Measurements from ENCODE around the gene DYNLT4. TPM values are rescaled to one million over a fixed set of nuclear protein-coding genes. Genes with fewer than 3 reads are reported as not detected.

The DYNLT4 gene
- polyA plus RNA-seq, 1 donor (not counting 4 experiments of a cell fraction or from before 2014, with no cell fraction given), result not detected

GRCh38 chr1:44806025-44806703, 987 bp downstream of the DYNLT4 start:
- DNase-seq (ENCODE audit: low read depth, low spot score) (no peak), FAIRE-seq (no peak)
- H3K27me3 ChIP-seq (ENCODE audit: control insufficient read depth, extremely low read depth, insufficient read depth, low read length), result no peaks in the 10 kb centered on the region
- H3K4me2 ChIP-seq (ENCODE audit: control insufficient read depth, extremely low read depth, insufficient read depth, low read depth, low read length), result peak overlapping the region; percentile 81
- H3K27ac ChIP-seq (ENCODE audit: control insufficient read depth, insufficient read depth, low read length), result peak overlapping the region; percentile 95
- H3K9ac ChIP-seq (ENCODE audit: control insufficient read depth, extremely low read depth, insufficient read depth, low read length), result peak overlapping the region; percentile 78
- H3K9me1 ChIP-seq (ENCODE audit: control insufficient read depth, extremely low read depth, insufficient read depth, low read length), result no peaks in the 10 kb centered on the region
- H3K36me3 ChIP-seq (ENCODE audit: control insufficient read depth in 2 of 2, extremely low read depth in 1 of 2, insufficient read depth in 2 of 2, low read length in 2 of 2), result peaks cover 33 to 63% of the 10 kb centered on the region in 2 experiments
- dilution Hi-C loops (cut with MboI; ENCODE audit: extremely low pct_ligation_motif_present, low sequenced_read_pairs), result no loop called here
- no peak overlapping the region for H3K4me3 ChIP-seq (ENCODE audit: control insufficient read depth in 2 of 3, extremely low read depth in 1 of 3, insufficient read depth in 2 of 3, low read depth in 1 of 3, low read length in 3 of 3)
- H3K4me1 ChIP-seq (ENCODE audit: control insufficient read depth, extremely low read depth, insufficient read depth, low read length), result peaks cover 68% of the 10 kb centered on the region
- H3K79me2 ChIP-seq (ENCODE audit: control insufficient read depth, insufficient read depth, low read length), result peaks cover 33% of the 10 kb centered on the region
- H3K9me3 ChIP-seq (ENCODE audit: control insufficient read depth, low read depth, low read length), result no peaks in the 10 kb centered on the region
- H2AFZ ChIP-seq (ENCODE audit: control insufficient read depth, low read length), result no peak overlapping the region
- peaks cover 6% of the 10 kb centered on the region for H4K20me1 ChIP-seq (ENCODE audit: control insufficient read depth, extremely low read depth, insufficient read depth, low read length)
- no peak for TF ChIP-seq CTCF (optimal IDR thresholded peaks at IDR 0.05 in 1 of 3, IDR thresholded peaks at IDR 0.05 in 1 of 3, conservative IDR thresholded peaks at IDR 0.05 in 1 of 3; ENCODE audit: extremely low read depth in 1 of 3, insufficient read depth in 2 of 3, low read length in 3 of 3)
- no peak for TF ChIP-seq EZH2 (IDR thresholded peaks at IDR 0.05; ENCODE audit: low read length)

- TF ChIP-seq CTCF (optimal IDR thresholded peaks at IDR 0.05 in 1 of 3, IDR thresholded peaks at IDR 0.05 in 1 of 3, conservative IDR thresholded peaks at IDR 0.05 in 1 of 3; ENCODE audit: extremely low read depth in 1 of 3, insufficient read depth in 2 of 3, low read length in 3 of 3) (no peak), EZH2 (IDR thresholded peaks at IDR 0.05; ENCODE audit: low read length) (no peak)
- Histone ChIP-seq H3K27me3 (ENCODE audit: control insufficient read depth, extremely low read depth, insufficient read depth, low read length) (no peaks in the 10 kb centered on the region), H3K9me1 (ENCODE audit: control insufficient read depth, extremely low read depth, insufficient read depth, low read length) (no peaks in the 10 kb centered on the region), H4K20me1 (ENCODE audit: control insufficient read depth, extremely low read depth, insufficient read depth, low read length) (peaks cover 6% of the 10 kb centered on the region), H3K4me1 (ENCODE audit: control insufficient read depth, extremely low read depth, insufficient read depth, low read length) (peaks cover 68% of the 10 kb centered on the region), H3K36me3 (ENCODE audit: control insufficient read depth in 2 of 2, extremely low read depth in 1 of 2, insufficient read depth in 2 of 2, low read length in 2 of 2) (peaks cover 33 to 61% of the 10 kb centered on the region in 2 experiments), H3K27ac (ENCODE audit: control insufficient read depth, insufficient read depth, low read length) (no peak overlapping the region), H2AFZ (ENCODE audit: control insufficient read depth, low read length) (no peak overlapping the region), H3K9ac (ENCODE audit: control insufficient read depth, extremely low read depth, insufficient read depth, low read length) (no peak overlapping the region), H3K9me3 (ENCODE audit: control insufficient read depth, low read depth, low read length) (no peaks in the 10 kb centered on the region), H3K4me2 (ENCODE audit: control insufficient read depth, extremely low read depth, insufficient read depth, low read depth, low read length) (no peak overlapping the region), H3K79me2 (ENCODE audit: control insufficient read depth, insufficient read depth, low read length) (peaks cover 38% of the 10 kb centered on the region), H3K4me3 (ENCODE audit: control insufficient read depth in 2 of 3, extremely low read depth in 1 of 3, insufficient read depth in 2 of 3, low read depth in 1 of 3, low read length in 3 of 3) (no peak overlapping the region)
- no peak for DNase-seq (ENCODE audit: low read depth, low spot score)
- dilution Hi-C loops (cut with MboI; ENCODE audit: extremely low pct_ligation_motif_present, low sequenced_read_pairs), result no loop called here
- FAIRE-seq, result no peak
Observed at GRCh38 chr1:44805311-44806024, 1.7 kb downstream of the DYNLT4 start.
